ENCODE results near the gene TPTE.
"Not testable (repeated sequence)": the region's sequence is repeated elsewhere in the genome, so short reads cannot be mapped to it uniquely, and the experiment has no call there.

TPTE gene

DNA sequence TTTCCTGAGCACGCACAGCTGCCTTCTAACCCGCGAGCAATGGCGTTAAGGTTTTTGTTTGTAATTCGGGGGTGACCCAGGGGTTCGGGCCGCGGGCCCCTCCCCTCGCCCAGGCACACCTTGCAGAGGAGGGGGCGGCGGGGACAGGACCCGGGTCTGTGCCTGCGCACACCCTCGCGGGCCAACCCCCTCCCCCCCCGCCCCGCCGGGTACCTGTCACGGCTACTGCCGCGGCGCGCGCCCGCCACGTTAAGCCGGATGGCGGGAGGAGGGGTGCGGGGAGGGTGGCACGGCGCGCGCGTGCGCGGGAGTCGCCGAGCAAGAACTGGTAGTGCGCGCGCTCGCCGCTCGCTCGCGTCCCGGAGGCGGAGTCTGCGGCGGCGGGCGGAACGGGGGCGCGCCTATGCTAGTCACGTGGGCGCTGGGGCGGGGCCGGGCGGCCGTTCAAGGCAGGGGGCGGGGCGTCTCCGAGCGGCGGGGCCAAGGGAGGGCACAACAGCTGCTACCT, at the start of gene TPTE:
TPTE (plus strand) TSS at position 493 of the 508 bp plus-strand sequence. CDS start 17,141 bp downstream, outside the sequence.
- TF ChIP-seq ZNF70 (CRISPR knock-in tag; IDR thresholded peaks at IDR 0.05): no peak
- TF ChIP-seq ZFP30 (CRISPR knock-in tag; IDR thresholded peaks at IDR 0.05): no peak
- TF ChIP-seq TCF4 (CRISPR knock-in tag; IDR thresholded peaks at IDR 0.05; ENCODE audit: borderline replicate concordance): no peak
- TF ChIP-seq, protein P1, sequence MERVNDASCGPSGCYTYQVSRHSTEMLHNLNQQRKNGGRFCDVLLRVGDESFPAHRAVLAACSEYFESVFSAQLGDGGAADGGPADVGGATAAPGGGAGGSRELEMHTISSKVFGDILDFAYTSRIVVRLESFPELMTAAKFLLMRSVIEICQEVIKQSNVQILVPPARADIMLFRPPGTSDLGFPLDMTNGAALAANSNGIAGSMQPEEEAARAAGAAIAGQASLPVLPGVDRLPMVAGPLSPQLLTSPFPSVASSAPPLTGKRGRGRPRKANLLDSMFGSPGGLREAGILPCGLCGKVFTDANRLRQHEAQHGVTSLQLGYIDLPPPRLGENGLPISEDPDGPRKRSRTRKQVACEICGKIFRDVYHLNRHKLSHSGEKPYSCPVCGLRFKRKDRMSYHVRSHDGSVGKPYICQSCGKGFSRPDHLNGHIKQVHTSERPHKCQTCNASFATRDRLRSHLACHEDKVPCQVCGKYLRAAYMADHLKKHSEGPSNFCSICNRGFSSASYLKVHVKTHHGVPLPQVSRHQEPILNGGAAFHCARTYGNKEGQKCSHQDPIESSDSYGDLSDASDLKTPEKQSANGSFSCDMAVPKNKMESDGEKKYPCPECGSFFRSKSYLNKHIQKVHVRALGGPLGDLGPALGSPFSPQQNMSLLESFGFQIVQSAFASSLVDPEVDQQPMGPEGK (CRISPR knock-in tag; IDR thresholded peaks at IDR 0.05; ENCODE audit: borderline replicate concordance): no peak
- TF ChIP-seq, protein P2, sequence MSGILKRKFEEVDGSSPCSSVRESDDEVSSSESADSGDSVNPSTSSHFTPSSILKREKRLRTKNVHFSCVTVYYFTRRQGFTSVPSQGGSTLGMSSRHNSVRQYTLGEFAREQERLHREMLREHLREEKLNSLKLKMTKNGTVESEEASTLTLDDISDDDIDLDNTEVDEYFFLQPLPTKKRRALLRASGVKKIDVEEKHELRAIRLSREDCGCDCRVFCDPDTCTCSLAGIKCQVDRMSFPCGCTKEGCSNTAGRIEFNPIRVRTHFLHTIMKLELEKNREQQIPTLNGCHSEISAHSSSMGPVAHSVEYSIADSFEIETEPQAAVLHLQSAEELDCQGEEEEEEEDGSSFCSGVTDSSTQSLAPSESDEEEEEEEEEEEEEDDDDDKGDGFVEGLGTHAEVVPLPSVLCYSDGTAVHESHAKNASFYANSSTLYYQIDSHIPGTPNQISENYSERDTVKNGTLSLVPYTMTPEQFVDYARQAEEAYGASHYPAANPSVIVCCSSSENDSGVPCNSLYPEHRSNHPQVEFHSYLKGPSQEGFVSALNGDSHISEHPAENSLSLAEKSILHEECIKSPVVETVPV (CRISPR knock-in tag; IDR thresholded peaks at IDR 0.05): no peak
- no peak for TF ChIP-seq TOX (CRISPR knock-in tag; IDR thresholded peaks at IDR 0.05; ENCODE audit: borderline replicate concordance)
- TF ChIP-seq OSR1 (CRISPR knock-in tag; IDR thresholded peaks at IDR 0.05): no peak
- TF ChIP-seq ZFP3 (CRISPR knock-in tag; IDR thresholded peaks at IDR 0.05): no peak
- TF ChIP-seq, protein P3, sequence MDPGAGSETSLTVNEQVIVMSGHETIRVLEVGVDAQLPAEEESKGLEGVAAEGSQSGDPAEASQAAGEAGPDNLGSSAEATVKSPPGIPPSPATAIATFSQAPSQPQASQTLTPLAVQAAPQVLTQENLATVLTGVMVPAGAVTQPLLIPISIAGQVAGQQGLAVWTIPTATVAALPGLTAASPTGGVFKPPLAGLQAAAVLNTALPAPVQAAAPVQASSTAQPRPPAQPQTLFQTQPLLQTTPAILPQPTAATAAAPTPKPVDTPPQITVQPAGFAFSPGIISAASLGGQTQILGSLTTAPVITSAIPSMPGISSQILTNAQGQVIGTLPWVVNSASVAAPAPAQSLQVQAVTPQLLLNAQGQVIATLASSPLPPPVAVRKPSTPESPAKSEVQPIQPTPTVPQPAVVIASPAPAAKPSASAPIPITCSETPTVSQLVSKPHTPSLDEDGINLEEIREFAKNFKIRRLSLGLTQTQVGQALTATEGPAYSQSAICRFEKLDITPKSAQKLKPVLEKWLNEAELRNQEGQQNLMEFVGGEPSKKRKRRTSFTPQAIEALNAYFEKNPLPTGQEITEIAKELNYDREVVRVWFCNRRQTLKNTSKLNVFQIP (CRISPR knock-in tag; IDR thresholded peaks at IDR 0.05; ENCODE audit: borderline replicate concordance, low read depth): no peak
- TF ChIP-seq GLIS3 (CRISPR knock-in tag; IDR thresholded peaks at IDR 0.05): no peak
- TF ChIP-seq, protein P4, sequence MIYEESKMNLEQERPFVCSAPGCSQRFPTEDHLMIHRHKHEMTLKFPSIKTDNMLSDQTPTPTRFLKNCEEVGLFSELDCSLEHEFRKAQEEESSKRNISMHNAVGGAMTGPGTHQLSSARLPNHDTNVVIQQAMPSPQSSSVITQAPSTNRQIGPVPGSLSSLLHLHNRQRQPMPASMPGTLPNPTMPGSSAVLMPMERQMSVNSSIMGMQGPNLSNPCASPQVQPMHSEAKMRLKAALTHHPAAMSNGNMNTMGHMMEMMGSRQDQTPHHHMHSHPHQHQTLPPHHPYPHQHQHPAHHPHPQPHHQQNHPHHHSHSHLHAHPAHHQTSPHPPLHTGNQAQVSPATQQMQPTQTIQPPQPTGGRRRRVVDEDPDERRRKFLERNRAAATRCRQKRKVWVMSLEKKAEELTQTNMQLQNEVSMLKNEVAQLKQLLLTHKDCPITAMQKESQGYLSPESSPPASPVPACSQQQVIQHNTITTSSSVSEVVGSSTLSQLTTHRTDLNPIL (CRISPR knock-in tag; IDR thresholded peaks at IDR 0.05; ENCODE audit: low read depth): no peak
- no peak for TF ChIP-seq ISL1 (CRISPR knock-in tag; IDR thresholded peaks at IDR 0.05)
- TF ChIP-seq ZNF8 (CRISPR knock-in tag; IDR thresholded peaks at IDR 0.05): no peak
- no peak for TF ChIP-seq BACH2 (CRISPR knock-in tag; IDR thresholded peaks at IDR 0.05; ENCODE audit: borderline replicate concordance)
- TF ChIP-seq SNAI2 (CRISPR knock-in tag; IDR thresholded peaks at IDR 0.05): no peak
- no peak for TF ChIP-seq ESRRG (CRISPR knock-in tag; IDR thresholded peaks at IDR 0.05)
- TF ChIP-seq CSDC2 (CRISPR knock-in tag; IDR thresholded peaks at IDR 0.05): no peak
- TF ChIP-seq ARNTL (CRISPR knock-in tag; IDR thresholded peaks at IDR 0.05; ENCODE audit: borderline replicate concordance, low read depth): no peak
- TF ChIP-seq PPARA (CRISPR knock-in tag; IDR thresholded peaks at IDR 0.05; ENCODE audit: borderline replicate concordance): no peak
- no peak for TF ChIP-seq RARB (CRISPR knock-in tag; IDR thresholded peaks at IDR 0.05)
- ATAC-seq: no peak

DNA sequence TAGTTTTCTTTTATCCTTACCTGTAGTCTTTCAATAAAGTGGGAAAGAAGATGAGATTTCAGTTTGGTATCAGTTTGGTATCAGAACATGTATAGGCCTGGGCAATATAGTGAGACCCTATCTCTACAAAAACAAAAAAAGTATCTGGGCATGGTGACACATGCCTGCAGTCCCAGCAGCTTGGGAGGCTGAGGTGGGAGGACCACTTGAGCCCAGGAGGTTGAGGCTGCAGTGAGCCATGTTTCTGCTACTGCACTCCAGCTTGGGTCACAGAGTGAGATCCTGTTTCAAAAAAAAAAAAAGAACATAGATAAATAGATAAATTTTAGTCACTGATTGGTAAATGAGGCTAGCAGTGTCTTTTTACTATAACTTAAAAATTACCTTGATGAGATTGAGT, 49.4 kb upstream of the TPTE start:
- not testable (repeated sequence) for ATAC-seq

DNA sequence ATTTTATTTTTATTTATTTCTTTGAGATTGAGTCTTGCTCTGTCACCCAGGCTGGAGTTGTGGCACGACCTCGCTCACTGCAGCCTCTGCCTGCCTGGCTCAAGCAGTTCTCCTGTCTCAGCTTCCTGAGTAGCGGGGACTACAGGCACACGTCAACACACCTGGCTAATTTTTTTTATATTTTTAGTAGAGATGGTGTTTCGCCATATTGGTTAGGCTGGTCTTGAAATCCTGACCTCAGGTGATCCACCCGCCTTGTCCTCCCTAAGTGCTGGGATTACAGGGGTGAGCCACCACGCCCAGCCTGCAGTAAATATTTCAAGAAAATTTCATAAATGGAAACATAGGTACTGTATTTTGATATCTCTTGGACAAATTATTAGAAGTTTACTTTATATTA, 43.6 kb upstream of the TPTE start:
- not testable (repeated sequence) for ATAC-seq

DNA sequence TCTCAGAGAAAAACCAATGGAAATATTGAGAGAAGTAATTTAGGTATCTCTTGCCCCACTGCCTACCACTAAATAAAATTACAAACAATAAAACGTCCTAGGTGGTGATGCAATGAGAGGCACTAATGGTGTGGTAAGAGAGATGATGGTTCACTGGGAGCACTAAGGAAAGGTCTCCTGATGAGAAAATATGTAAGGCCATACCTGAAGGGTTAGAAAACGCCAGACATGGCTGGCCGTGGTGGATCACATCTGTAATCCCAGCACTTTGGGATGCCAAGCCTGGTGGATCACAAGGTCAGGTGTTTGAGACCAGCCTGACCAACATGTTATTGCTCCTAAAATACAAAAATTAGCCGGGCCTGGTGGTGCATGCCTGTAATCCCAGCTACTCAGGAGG, 41.5 kb upstream of the TPTE start:
- ATAC-seq: not testable (repeated sequence)

DNA sequence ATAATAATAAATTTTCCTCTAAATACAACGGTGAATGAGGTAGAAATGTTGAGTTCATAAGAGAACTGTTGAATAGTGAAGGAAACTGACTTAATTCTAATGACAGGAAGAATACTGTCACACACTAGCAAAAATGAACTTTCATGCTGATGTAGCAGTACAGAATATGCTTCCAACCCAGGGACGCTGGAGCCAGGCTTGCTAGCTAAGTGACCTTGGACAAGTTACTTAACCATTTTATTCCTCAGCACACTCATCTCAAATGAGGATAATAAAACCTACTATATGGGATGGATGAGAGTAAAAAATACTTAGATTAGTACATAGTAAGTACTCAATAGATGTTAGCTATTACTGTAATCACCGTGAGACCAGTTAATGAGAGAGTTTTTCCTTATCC, 36.5 kb upstream of the TPTE start:
- not testable (repeated sequence) for ATAC-seq

DNA sequence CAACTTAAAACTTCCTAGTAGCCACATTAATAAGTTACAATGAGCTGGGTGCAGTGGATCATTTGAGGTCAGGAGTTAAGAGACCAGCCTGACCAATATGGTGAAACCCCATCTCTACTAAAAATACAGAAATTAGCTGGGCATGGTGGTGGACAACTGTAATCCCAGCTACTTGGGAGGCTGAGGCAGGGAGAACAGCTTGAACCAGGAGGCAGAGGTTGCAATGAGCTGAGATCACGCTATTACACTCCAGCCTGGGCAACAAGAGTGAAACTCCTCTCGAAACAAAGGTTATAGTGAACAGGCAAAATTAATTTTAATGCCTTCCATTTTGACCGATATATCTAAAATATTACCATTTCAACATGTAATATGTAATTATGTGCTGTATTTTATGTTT, 30.9 kb upstream of the TPTE start:
- not testable (repeated sequence) for ATAC-seq
